Measurements from ENCODE around the gene PCBP3. TPM values are rescaled to one million over a fixed set of nuclear protein-coding genes. Genes with fewer than 3 reads are reported as not detected.

Gene PCBP3
- total and polyA plus RNA-seq, 2 of the 8 experiments (the other 6 are each of a cell fraction or from before 2014, with no cell fraction given), result 3.5 to 6.3 TPM

DNA sequence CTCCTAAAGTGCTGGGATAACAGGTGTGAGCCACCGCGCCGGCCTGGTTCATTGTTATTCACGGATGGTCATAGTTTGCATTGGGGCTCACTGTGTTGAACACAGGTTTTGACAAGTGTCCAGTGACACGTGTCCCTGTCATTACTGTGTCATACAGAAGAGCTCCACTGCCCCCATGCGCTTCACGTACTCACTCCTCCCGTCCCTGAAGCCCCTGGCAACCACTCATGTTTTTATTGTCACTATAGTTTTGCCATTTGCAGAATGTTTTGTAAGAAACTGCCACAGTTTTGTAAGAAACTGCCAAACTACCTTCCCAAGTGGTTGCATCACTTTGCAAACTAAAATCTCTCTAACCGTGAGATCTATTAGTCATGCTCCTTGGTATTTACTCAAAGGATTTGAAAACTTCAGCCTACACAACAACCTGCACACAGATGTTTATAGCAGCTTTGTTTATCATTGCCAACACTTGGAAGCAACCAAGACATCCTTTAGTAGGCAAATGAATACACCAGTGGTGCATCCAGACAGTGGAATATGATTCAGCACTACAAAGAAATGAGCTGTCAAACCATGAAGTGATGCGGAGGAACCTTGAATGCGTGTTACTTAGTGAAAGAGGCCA, 174.9 kb downstream of the PCBP3 start (continued):
- TF ChIP-seq BACH1 (IDR thresholded peaks at IDR 0.05; ENCODE audit: low read length), result no peak
- TF ChIP-seq GABPA (IDR thresholded peaks at IDR 0.05; ENCODE audit: borderline replicate concordance, insufficient read depth, low read length), result no peak
- no peak for TF ChIP-seq SRF (IDR thresholded peaks at IDR 0.05; ENCODE audit: low read depth, low read length)
- no peak for TF ChIP-seq TAF7 (optimal IDR thresholded peaks at IDR 0.05; ENCODE audit: borderline replicate concordance, low read depth, low read length)
- no peak for TF ChIP-seq RNF2 (IDR thresholded peaks at IDR 0.05; ENCODE audit: borderline replicate concordance, low read depth, low read length, missing control alignments, poor library complexity, severe bottlenecking)
